ENCODE data around the gene LRP5. TPM values are rescaled to one million over a fixed set of nuclear protein-coding genes. Genes with fewer than 3 reads are reported as not detected.

Gene LRP5
- total RNA-seq, 2 experiments from 2014 or later = 11.7 to 13.6 TPM

GRCh38 chr11:68403424-68403823, 91.0 kb downstream of the LRP5 start:
- H3K4me1 Mint-ChIP-seq = no peaks in the 10 kb centered on the region
- H3K4me3 Mint-ChIP-seq = no peak overlapping the region
- POLR2A ChIA-PET = no interaction called here
- H3K27ac Mint-ChIP-seq = no peak overlapping the region
- no peaks in the 10 kb centered on the region for H3K27me3 Mint-ChIP-seq
- ATAC-seq = no peak
- peaks cover 2% of the 10 kb centered on the region for H3K36me3 Mint-ChIP-seq (ENCODE audit: low read depth)
- H3K9me3 Mint-ChIP-seq (ENCODE audit: low read depth) = no peaks in the 10 kb centered on the region
- DNase-seq = no peak
- intact Hi-C loops (cut with DNase I, micrococcal nuclease) = no loop called here
- CTCF ChIA-PET = interaction anchor here (0.7 to 0.8 kb wide), 2 partner anchors 9 to 155 kb away, joined by 3 read pairs; no protein-coding TSS in a partner anchor

DNA sequence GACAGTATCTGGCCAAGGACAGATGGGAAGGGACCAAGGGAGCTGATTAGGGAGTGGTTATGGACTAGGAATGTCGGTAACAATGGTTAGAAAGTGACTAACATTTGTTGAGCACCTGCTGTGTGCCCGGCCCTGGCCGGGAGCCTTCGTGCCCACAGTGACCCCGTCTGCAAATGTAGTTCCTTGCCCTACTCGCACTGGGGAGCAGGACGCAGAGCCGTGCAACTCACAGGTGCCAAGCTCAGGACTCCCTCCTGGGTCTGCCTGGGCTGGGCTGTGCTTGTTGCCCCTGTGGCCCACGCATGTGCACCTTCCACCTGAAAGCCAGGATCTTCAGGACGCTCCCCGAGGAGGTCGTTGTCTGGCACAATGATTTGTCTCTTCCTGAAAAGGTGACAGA, 91.4 kb downstream of the LRP5 start:
- ChIA-PET CTCF (interaction anchor here (0.6 to 0.8 kb wide), 2 partner anchors 9 to 19 kb away, joined by 3 read pairs; no protein-coding TSS in a partner anchor), POLR2A (no interaction called here)
- DNase-seq (no peak), ATAC-seq (no peak)
- no peaks in the 10 kb centered on the region for H3K27me3 Mint-ChIP-seq
- intact Hi-C loops (cut with DNase I, micrococcal nuclease) = no loop called here
- H3K36me3 Mint-ChIP-seq (ENCODE audit: low read depth) = peaks cover 2% of the 10 kb centered on the region
- no peaks in the 10 kb centered on the region for H3K9me3 Mint-ChIP-seq (ENCODE audit: low read depth)
- no peak overlapping the region for H3K4me3 Mint-ChIP-seq
- no peaks in the 10 kb centered on the region for H3K4me1 Mint-ChIP-seq
- H3K27ac Mint-ChIP-seq = no peak overlapping the region

- no peak overlapping the region for H3K27ac Mint-ChIP-seq
- no peaks in the 10 kb centered on the region for H3K4me1 Mint-ChIP-seq
- DNase-seq (no peak), ATAC-seq (no peak)
- no peaks in the 10 kb centered on the region for H3K9me3 Mint-ChIP-seq (ENCODE audit: low read depth)
- no peak overlapping the region for H3K4me3 Mint-ChIP-seq
- peaks cover 2% of the 10 kb centered on the region for H3K36me3 Mint-ChIP-seq (ENCODE audit: low read depth)
- ChIA-PET CTCF (interaction anchor here (0.8 kb wide), 1 partner anchor 882 kb away, joined by 3 read pairs; no protein-coding TSS in a partner anchor), POLR2A (no interaction called here)
- intact Hi-C loops (cut with DNase I, micrococcal nuclease) = no loop called here
- no peaks in the 10 kb centered on the region for H3K27me3 Mint-ChIP-seq
These were observed 94.2 kb downstream of the LRP5 start for GRCh38 chr11:68406324-68407313.

- ATAC-seq (no peak), DNase-seq (no peak)
- H3K27ac Mint-ChIP-seq = no peak overlapping the region
- no peak overlapping the region for H3K4me3 Mint-ChIP-seq
- intact Hi-C loops (cut with DNase I, micrococcal nuclease) = no loop called here
- no peaks in the 10 kb centered on the region for H3K27me3 Mint-ChIP-seq
- H3K4me1 Mint-ChIP-seq = no peaks in the 10 kb centered on the region
- ChIA-PET POLR2A (no interaction called here), CTCF (interaction anchor here (0.7 kb wide), 1 partner anchor 1026 kb away, joined by 4 read pairs; no protein-coding TSS in a partner anchor)
- H3K9me3 Mint-ChIP-seq (ENCODE audit: low read depth) = no peaks in the 10 kb centered on the region
- H3K36me3 Mint-ChIP-seq (ENCODE audit: low read depth) = no peaks in the 10 kb centered on the region
These were observed 96.1 kb downstream of the LRP5 start for GRCh38 chr11:68408512-68408911.

GRCh38 chr11:68409748-68410344, 97.5 kb downstream of the LRP5 start:
- no peaks in the 10 kb centered on the region for H3K36me3 Mint-ChIP-seq (ENCODE audit: low read depth)
- CTCF ChIA-PET = no interaction called here
- no peak for ATAC-seq

DNA sequence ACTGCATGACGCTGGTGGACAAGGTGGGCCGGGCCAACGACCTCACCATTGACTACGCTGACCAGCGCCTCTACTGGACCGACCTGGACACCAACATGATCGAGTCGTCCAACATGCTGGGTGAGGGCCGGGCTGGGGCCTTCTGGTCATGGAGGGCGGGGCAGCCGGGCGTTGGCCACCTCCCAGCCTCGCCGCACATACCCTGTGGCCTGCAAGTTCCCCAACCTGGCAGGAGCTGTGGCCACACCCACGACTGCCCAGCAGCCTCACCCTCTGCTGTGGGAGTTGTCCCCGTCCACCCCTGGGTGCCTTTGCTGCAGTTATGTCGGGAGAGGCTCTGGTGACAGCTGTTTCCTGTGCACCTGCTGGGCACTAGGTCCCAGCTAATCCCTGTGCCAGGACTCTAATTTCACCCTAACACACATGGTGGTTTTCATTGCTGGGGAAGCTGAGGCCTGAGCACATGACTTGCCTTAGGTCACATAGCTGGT, 99.2 kb downstream of the LRP5 start:
- Mint-ChIP-seq H3K4me1 (peaks cover under 1% of the 10 kb centered on the region), H3K27me3 (no peaks in the 10 kb centered on the region), H3K27ac (no peak overlapping the region), H3K9me3 (ENCODE audit: low read depth) (no peaks in the 10 kb centered on the region), H3K4me3 (no peak overlapping the region), H3K36me3 (ENCODE audit: low read depth) (no peaks in the 10 kb centered on the region)
- POLR2A ChIA-PET = interaction anchor here (1.1 kb wide), 1 partner anchor 48 kb away, joined by 4 read pairs; no protein-coding TSS in a partner anchor
- ATAC-seq (no peak), DNase-seq (no peak)
- intact Hi-C loops (cut with DNase I, micrococcal nuclease) = no loop called here
- CTCF ChIA-PET = no interaction called here

More at GRCh38 chr11:68409748-68410344, 97.5 kb downstream of the LRP5 start:
- H3K4me3 Mint-ChIP-seq = no peak overlapping the region
- H3K27me3 Mint-ChIP-seq = no peaks in the 10 kb centered on the region
- H3K27ac Mint-ChIP-seq = no peak overlapping the region
- no peak for DNase-seq
- no peaks in the 10 kb centered on the region for H3K9me3 Mint-ChIP-seq (ENCODE audit: low read depth)
- no peaks in the 10 kb centered on the region for H3K4me1 Mint-ChIP-seq
- intact Hi-C loops (cut with DNase I, micrococcal nuclease) = no loop called here
- POLR2A ChIA-PET = no interaction called here

DNA sequence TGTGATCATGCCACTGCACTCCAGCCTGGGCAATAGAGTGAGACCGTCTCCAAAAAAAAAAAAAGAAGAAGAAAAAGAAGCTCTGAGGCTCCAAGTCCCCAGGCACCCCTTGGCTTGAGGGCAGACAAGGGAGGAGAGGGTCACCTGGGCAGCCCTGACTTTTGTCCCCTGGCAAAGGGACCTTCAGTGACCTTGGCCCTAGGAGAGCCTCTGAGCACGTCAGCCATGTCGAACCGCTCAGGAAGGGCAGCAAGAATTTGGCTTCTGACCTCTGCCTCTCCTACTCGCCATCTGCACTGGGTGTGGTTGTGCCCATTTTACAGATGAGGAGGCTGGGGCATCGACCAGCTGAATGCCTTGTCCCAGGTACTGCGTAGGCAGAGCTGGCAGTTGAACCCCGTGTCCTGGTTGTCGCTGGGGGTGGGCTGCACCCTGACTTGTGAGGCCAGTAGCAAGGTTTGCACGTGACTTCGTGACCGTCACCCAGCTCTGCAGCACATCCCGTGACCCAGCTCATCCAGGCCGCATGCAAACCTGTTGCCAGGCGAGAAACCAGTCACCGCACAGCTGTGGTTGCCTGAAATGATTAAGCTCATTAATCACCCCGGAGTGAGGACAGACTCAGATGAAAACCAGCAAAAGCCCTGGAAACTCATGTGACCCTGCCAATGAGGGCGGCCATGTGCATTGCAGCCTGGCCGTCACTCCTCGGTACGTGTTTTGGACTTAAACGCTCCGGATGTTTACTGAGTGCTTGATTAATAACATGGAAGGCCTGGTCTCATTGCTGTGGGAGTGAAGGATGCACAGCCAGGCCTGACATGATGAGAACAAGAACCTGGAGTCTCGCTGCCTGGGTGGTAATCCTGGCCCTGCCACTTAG, 100.4 kb downstream of the LRP5 start:
- ChIA-PET POLR2A (no interaction called here), CTCF (interaction anchor here (1.0 kb wide), 1 partner anchor 9 kb away, joined by 3 read pairs; no protein-coding TSS in a partner anchor)
- Mint-ChIP-seq H3K27ac (no peak overlapping the region), H3K36me3 (ENCODE audit: low read depth) (no peaks in the 10 kb centered on the region), H3K9me3 (ENCODE audit: low read depth) (no peaks in the 10 kb centered on the region), H3K27me3 (no peaks in the 10 kb centered on the region), H3K4me3 (no peak overlapping the region), H3K4me1 (peaks cover 7% of the 10 kb centered on the region)
- DNase-seq (peak; percentile 65), ATAC-seq (peak; percentile 80)
- intact Hi-C loops (cut with DNase I, micrococcal nuclease) = no loop called here

DNA sequence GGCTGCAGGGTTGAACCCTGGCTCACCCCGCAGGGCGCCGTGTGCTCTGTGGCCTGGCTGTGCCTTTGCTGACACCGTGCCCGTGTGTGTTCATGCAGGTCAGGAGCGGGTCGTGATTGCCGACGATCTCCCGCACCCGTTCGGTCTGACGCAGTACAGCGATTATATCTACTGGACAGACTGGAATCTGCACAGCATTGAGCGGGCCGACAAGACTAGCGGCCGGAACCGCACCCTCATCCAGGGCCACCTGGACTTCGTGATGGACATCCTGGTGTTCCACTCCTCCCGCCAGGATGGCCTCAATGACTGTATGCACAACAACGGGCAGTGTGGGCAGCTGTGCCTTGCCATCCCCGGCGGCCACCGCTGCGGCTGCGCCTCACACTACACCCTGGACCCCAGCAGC, 101.2 kb downstream of the LRP5 start:
- DNase-seq (no peak), ATAC-seq (no peak)
- Mint-ChIP-seq H3K9me3 (ENCODE audit: low read depth) (no peaks in the 10 kb centered on the region), H3K27me3 (no peaks in the 10 kb centered on the region), H3K4me3 (no peak overlapping the region), H3K4me1 (peaks cover 7% of the 10 kb centered on the region), H3K27ac (no peak overlapping the region), H3K36me3 (ENCODE audit: low read depth) (no peaks in the 10 kb centered on the region)
- ChIA-PET POLR2A (no interaction called here), CTCF (no interaction called here)
- intact Hi-C loops (cut with DNase I, micrococcal nuclease) = no loop called here

- POLR2A ChIA-PET = no interaction called here
- CTCF ChIA-PET = no interaction called here
- ATAC-seq = no peak
These were observed 102.3 kb downstream of the LRP5 start for GRCh38 chr11:68414496-68415221.

DNA sequence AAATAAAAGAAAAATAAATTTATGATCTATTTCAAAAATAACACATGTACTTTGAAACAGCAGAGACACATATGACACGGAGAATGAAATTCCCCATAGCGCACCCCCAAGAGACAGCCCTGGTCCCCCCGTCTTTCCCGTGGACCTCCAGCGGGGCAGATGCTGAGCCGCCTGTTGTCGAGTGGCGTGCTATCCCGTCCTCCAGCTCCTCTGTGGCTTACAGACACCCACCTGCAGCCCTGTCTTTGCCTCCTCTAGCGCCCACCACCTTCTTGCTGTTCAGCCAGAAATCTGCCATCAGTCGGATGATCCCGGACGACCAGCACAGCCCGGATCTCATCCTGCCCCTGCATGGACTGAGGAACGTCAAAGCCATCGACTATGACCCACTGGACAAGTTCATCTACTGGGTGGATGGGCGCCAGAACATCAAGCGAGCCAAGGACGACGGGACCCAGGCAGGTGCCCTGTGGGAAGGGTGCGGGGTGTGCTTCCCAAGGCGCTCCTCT, 103.7 kb downstream of the LRP5 start:
- ChIA-PET CTCF (no interaction called here), POLR2A (no interaction called here)
- no peaks in the 10 kb centered on the region for H3K27me3 Mint-ChIP-seq
- ATAC-seq (no peak), DNase-seq (no peak)
- H3K4me1 Mint-ChIP-seq = peaks cover 7% of the 10 kb centered on the region
- H3K4me3 Mint-ChIP-seq = no peak overlapping the region
- no peaks in the 10 kb centered on the region for H3K36me3 Mint-ChIP-seq (ENCODE audit: low read depth)
- H3K9me3 Mint-ChIP-seq (ENCODE audit: low read depth) = no peaks in the 10 kb centered on the region
- intact Hi-C loops (cut with DNase I, micrococcal nuclease) = no loop called here
- H3K27ac Mint-ChIP-seq = no peak overlapping the region

More at GRCh38 chr11:68414496-68415221, 102.3 kb downstream of the LRP5 start:
- Mint-ChIP-seq H3K4me3 (no peak overlapping the region), H3K36me3 (ENCODE audit: low read depth) (no peaks in the 10 kb centered on the region), H3K9me3 (ENCODE audit: low read depth) (no peaks in the 10 kb centered on the region), H3K27ac (no peak overlapping the region), H3K27me3 (no peaks in the 10 kb centered on the region), H3K4me1 (peaks cover 7% of the 10 kb centered on the region)
- DNase-seq = peak; percentile 11
- intact Hi-C loops (cut with DNase I, micrococcal nuclease) = no loop called here
